ENCODE data around the gene DHRSX.

GRCh38 chrX:2489446-2490445, 11.0 kb downstream of the DHRSX start:
- TF ChIP-seq, protein P1, sequence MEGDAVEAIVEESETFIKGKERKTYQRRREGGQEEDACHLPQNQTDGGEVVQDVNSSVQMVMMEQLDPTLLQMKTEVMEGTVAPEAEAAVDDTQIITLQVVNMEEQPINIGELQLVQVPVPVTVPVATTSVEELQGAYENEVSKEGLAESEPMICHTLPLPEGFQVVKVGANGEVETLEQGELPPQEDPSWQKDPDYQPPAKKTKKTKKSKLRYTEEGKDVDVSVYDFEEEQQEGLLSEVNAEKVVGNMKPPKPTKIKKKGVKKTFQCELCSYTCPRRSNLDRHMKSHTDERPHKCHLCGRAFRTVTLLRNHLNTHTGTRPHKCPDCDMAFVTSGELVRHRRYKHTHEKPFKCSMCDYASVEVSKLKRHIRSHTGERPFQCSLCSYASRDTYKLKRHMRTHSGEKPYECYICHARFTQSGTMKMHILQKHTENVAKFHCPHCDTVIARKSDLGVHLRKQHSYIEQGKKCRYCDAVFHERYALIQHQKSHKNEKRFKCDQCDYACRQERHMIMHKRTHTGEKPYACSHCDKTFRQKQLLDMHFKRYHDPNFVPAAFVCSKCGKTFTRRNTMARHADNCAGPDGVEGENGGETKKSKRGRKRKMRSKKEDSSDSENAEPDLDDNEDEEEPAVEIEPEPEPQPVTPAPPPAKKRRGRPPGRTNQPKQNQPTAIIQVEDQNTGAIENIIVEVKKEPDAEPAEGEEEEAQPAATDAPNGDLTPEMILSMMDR (IDR thresholded peaks at IDR 0.05): no peak
- TF ChIP-seq EZH2 (IDR thresholded peaks at IDR 0.05; ENCODE audit: borderline replicate concordance, insufficient read depth, low read depth, low read length, poor library complexity, severe bottlenecking): no peak
